C4-2B (cell line): ENCODE results near the gene ETNK2.

ENCODE experiments used
- ZFX ChIP-seq: fragments of 450-650 bp; IDR thresholded peaks from 2 replicates; pipeline ENCODE4 v1.6.1; 2017
- TF ChIP-seq, protein P1 (sequence below): fragments of 450-650 bp; conservative IDR thresholded peaks from 2 replicates; pipeline ENCODE4 v1.5.1; 2017; ENCODE audit warnings: mild to moderate bottlenecking

- TF ChIP-seq, protein P1, sequence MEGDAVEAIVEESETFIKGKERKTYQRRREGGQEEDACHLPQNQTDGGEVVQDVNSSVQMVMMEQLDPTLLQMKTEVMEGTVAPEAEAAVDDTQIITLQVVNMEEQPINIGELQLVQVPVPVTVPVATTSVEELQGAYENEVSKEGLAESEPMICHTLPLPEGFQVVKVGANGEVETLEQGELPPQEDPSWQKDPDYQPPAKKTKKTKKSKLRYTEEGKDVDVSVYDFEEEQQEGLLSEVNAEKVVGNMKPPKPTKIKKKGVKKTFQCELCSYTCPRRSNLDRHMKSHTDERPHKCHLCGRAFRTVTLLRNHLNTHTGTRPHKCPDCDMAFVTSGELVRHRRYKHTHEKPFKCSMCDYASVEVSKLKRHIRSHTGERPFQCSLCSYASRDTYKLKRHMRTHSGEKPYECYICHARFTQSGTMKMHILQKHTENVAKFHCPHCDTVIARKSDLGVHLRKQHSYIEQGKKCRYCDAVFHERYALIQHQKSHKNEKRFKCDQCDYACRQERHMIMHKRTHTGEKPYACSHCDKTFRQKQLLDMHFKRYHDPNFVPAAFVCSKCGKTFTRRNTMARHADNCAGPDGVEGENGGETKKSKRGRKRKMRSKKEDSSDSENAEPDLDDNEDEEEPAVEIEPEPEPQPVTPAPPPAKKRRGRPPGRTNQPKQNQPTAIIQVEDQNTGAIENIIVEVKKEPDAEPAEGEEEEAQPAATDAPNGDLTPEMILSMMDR, result no peak
- TF ChIP-seq ZFX, result no peak
These were observed 5.5 kb downstream of the ETNK2 start for GRCh38 chr1:204146309-204146708.
